Activated CD4-positive, alpha-beta memory T cell treated with anti-CD3 and anti-CD28 coated beads for 36 hours (primary cell): ENCODE data around the gene JUNB. TPM values are rescaled to one million over a fixed set of nuclear protein-coding genes. Genes with fewer than 3 reads are reported as not detected.
A peak's percentile ranks its signal among the peaks of the same experiment; 100 is the strongest.
"Not testable (repeated sequence)": the region's sequence is repeated elsewhere in the genome, so short reads cannot be mapped to it uniquely, and the experiment has no call there.

ENCODE experiments used
- CTCF ChIA-PET: fragments of 350-600 bp; sonication (Branson Sonifier 250); formaldehyde crosslinking; loops from one replicate; lab custom pipeline; 2021; ENCODE audit warnings: antibody characterized with exemption, inconsistent platforms; lab: Charles Lee
- POLR2A ChIA-PET: fragments of 350-600 bp; sonication (Branson Sonifier 250); formaldehyde crosslinking; loops from one replicate; lab custom pipeline; 2021; ENCODE audit warnings: antibody characterized with exemption; lab: Charles Lee
- DNase-seq: peaks from one replicate; pipeline ENCODE4 v3.0.0-alpha.2; 2020
- H3K27ac Mint-ChIP-seq: one replicate; pipeline ENCODE4 v1.8.0; 2021; ENCODE audit warnings: mixed read lengths
- H3K27me3 Mint-ChIP-seq: one replicate; pipeline ENCODE4 v1.8.0; 2021; ENCODE audit warnings: mixed read lengths
- H3K36me3 Mint-ChIP-seq: one replicate; pipeline ENCODE4 v1.8.0; 2021; ENCODE audit warnings: mixed read lengths
- H3K4me1 Mint-ChIP-seq: one replicate; pipeline ENCODE4 v1.8.0; 2021; ENCODE audit warnings: low read depth, mixed read lengths
- H3K4me3 Mint-ChIP-seq: one replicate; pipeline ENCODE4 v1.8.0; 2021; ENCODE audit warnings: mild to moderate bottlenecking, mixed read lengths
- H3K9me3 Mint-ChIP-seq: one replicate; pipeline ENCODE4 v1.8.0; 2021; ENCODE audit warnings: mixed read lengths
- intact Hi-C: fragments of 100-400 bp; cut with micrococcal nuclease; formaldehyde crosslinking; loops from one replicate; pipeline ENCODE4 v1.15.1; 2023
- total RNA-seq, 2 experiments: library from RNA; stranded (reverse); gene quantifications; one replicate each; pipeline ENCODE4 v1.2.3, GENCODE V29; 2021

The JUNB gene
- total RNA-seq, 2 experiments from 2014 or later = 409 to 411 TPM

DNA sequence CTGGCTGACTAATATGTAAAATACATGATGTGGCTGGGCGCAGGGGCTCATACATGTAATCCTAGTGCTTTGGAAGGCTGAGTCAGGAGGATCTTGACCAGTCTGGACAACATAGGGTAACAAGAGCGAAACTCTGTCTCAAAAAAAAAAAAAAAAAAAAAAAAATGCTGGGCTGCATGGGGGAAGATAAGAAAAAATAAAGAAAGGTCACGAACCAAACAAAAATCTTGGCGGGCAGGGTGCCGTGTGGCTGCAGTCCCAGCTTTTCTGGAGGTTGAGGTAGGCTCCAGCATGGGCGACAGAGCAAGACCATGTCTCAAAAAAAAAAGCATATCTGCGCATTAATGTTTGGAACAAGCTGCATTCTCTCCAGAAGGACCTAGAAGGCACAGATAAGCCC is 23.8 kb downstream of the JUNB start:
- no peak for DNase-seq
- POLR2A ChIA-PET = no interaction called here
- CTCF ChIA-PET = interaction anchor here (0.6 to 1.1 kb wide), 4 partner anchors 24 to 118 kb away, joined by 3 to 6 read pairs (median 4); no protein-coding TSS in a partner anchor
- H3K36me3 Mint-ChIP-seq = peaks cover 14% of the 10 kb centered on the region
- no peak overlapping the region for H3K4me3 Mint-ChIP-seq
- no peaks in the 10 kb centered on the region for H3K4me1 Mint-ChIP-seq
- H3K27me3 Mint-ChIP-seq = no peaks in the 10 kb centered on the region
- no peak overlapping the region for H3K27ac Mint-ChIP-seq
- intact Hi-C loops = no loop called here
- H3K9me3 Mint-ChIP-seq = no peaks in the 10 kb centered on the region

DNA sequence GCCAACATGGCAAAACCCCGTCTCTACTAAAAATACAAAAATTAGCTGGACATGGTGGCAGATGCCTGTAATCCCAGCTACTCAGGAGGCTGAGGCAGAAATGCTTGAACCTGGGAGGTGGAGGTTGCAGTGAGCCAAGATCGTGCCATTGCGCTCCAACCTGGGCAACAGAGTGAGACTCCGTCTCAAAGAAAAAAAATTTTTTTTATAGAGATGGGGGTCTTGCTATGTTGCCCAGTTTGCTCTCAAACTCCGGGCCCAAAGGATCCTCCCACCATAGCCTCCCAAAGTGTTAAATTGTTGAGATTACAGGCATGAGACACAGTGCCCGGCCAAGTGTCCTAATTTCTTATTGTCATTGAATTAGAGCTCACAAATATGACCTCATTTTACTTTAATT is 25.9 kb downstream of the JUNB start:
- H3K4me1 Mint-ChIP-seq, DNase-seq, H3K4me3 Mint-ChIP-seq, H3K9me3 Mint-ChIP-seq, intact Hi-C loops, H3K27me3 Mint-ChIP-seq, POLR2A ChIA-PET, H3K27ac Mint-ChIP-seq: not testable (repeated sequence)
- CTCF ChIA-PET = interaction anchor here (3.1 kb wide), 1 partner anchor 30 kb away, joined by 14 read pairs; no protein-coding TSS in a partner anchor
- peaks cover 16% of the 10 kb centered on the region for H3K36me3 Mint-ChIP-seq

DNA sequence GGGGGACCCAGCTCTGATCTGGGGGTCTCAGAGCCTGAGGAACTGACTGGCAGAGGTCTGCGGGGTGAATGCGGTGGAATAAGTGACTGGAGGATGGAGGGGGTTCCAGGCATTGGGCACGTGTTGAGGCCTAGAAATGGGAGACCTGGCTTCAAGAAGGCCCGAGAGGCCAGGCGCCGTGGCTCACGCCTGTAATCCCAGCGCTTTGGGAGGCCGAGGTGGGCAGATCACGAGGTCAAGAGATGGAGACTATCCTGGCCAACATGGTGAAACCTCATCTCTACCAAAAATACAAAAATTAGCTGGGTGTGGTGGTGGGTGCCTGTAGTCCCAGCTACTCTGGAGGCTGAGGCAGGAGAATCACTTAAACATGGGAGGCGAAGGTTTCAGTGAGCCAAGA is 26.5 kb downstream of the JUNB start:
- H3K36me3 Mint-ChIP-seq = peaks cover 15% of the 10 kb centered on the region
- CTCF ChIA-PET = interaction anchor here (3.1 kb wide), 1 partner anchor 30 kb away, joined by 14 read pairs; no protein-coding TSS in a partner anchor
- H3K27me3 Mint-ChIP-seq, H3K9me3 Mint-ChIP-seq, H3K4me3 Mint-ChIP-seq, H3K27ac Mint-ChIP-seq, DNase-seq, POLR2A ChIA-PET, H3K4me1 Mint-ChIP-seq, intact Hi-C loops: not testable (repeated sequence)

DNA sequence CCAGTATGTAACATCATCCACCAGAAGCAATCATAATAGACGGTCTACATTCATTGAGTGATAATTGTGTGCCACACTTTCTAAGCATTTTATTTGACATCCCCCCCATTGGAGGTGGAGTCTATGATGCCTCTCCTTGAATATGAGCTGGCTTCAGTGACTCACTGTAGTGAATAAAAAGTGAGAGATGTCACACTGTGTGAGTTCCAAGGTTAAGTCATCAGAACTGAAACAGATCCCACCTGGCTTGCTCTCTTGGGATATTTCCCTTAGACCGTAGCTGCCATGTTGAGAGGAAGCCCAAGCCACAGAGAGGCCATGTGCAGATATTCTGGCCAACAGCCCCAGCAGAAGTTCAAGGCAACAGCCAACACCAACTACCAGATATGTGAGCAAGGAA is 30.5 kb downstream of the JUNB start:
- POLR2A ChIA-PET = no interaction called here
- Mint-ChIP-seq H3K36me3 (peaks cover 3% of the 10 kb centered on the region), H3K27me3 (peaks cover 20% of the 10 kb centered on the region), H3K4me1 (peaks cover 9% of the 10 kb centered on the region), H3K27ac (no peak overlapping the region), H3K9me3 (peaks cover 6% of the 10 kb centered on the region), H3K4me3 (no peak overlapping the region)
- intact Hi-C loops = no loop called here
- DNase-seq = no peak
- CTCF ChIA-PET = interaction anchor here (1.1 to 2.0 kb wide), 3 partner anchors 9 to 62 kb away, joined by 3 to 9 read pairs (median 7); no protein-coding TSS in a partner anchor

DNA sequence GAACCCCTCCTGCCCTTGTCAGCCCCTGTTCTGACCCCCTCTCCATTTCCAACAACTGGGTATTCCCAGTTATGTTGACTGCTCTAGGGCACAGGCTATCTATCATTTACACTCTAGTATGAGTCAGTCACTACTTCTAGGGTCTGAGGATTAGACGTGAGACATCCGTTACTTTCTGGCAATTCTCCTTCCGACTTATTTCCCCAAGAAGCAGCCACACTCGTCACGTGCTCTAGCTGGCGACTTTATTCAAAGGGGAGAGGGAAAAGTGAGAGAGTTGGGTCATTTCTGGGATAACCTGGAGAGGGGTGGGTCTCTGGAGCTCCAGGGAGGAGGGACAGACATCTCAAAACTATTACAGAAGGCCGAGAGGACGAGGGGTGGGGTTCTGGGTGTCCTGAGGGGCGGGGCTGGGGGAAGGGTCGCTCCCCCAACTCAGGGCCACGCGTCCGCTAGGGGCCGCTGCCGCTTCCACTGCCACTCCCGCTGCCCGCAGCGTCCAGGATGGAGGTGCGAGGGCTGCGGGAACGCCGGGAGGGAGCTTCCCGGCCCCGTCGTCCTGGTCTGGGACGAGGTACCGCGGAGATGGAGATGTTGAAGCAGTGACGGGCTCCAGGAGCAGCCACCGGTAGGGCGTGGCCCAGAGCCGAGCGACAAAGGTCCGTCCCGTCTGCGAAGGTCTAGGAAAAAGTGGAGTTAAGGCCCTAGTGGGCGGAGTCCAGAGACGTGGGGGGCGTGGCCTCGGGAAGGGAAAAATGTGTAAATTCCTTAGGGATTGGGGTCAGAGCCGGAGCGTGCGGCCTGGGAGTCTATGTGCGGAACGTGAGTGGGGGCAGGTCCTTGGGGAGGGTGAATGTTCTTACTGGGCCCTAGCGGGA is 34.2 kb downstream of the JUNB start:
- POLR2A ChIA-PET = no interaction called here
- intact Hi-C loops = no loop called here
- peaks cover 3% of the 10 kb centered on the region for H3K36me3 Mint-ChIP-seq
- H3K4me3 Mint-ChIP-seq = no peak overlapping the region
- DNase-seq = peak; percentile 47
- H3K27ac Mint-ChIP-seq = no peak overlapping the region
- H3K9me3 Mint-ChIP-seq = peaks cover 6% of the 10 kb centered on the region
- CTCF ChIA-PET = interaction anchor here (0.7 to 2.0 kb wide), 12 partner anchors 9 to 107 kb away, joined by 3 to 14 read pairs (median 4); partner anchors contain the start of genes RNASEH2A and THSD8
- peaks cover 43% of the 10 kb centered on the region for H3K27me3 Mint-ChIP-seq
- H3K4me1 Mint-ChIP-seq = peaks cover 9% of the 10 kb centered on the region

DNA sequence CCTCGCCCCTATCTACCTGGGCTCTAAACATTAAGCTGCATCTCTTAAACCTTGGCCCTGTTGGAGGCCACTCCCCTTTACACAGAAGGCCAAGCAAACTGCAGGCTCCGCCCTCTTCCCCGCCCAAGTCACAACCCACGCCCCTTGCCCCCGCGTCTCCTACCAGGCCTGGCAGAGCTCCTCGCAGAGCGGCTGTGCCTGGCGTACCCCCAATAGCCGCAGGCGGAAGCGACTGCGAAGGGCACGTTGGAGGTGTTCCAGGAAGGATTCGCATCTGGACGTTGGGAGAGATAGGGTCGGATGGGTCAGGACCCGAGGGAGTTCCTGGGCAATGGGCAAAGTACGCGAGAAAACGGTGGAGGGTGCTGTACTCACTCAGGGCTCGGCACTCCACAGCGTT is 37.2 kb downstream of the JUNB start:
- CTCF ChIA-PET = interaction anchor here (1.3 to 2.0 kb wide), 2 partner anchors 9 to 71 kb away, joined by 4 to 7 read pairs; no protein-coding TSS in a partner anchor
- DNase-seq = peak; percentile 55
- POLR2A ChIA-PET = no interaction called here
- Mint-ChIP-seq H3K36me3 (no peaks in the 10 kb centered on the region), H3K4me3 (no peak overlapping the region), H3K9me3 (no peaks in the 10 kb centered on the region), H3K27me3 (peaks cover 64% of the 10 kb centered on the region), H3K27ac (no peak overlapping the region), H3K4me1 (peaks cover 16% of the 10 kb centered on the region)
- intact Hi-C loops = no loop called here

DNA sequence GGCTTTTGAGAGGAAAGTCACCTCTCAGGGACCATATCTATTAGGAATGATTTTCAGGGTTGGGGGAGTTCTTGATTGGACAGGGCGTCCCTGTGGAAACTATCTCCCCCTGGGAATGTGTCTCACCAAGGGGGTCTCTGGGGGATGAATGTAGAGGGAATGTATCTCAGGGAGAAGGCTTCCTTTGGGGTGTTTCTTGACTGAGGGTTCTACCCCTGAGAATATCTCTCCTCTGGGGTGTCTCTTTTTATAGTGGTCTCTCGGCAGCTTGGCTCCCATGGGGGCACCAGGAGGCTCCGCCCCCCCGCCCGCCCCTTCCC is 42.1 kb downstream of the JUNB start:
- POLR2A ChIA-PET = interaction anchor here (1.0 kb wide), 1 partner anchor 40 kb away, joined by 5 read pairs; no protein-coding TSS in a partner anchor
- Mint-ChIP-seq H3K4me3 (peak overlapping the region; percentile 1), H3K27me3 (peaks cover 73% of the 10 kb centered on the region), H3K9me3 (no peaks in the 10 kb centered on the region), H3K27ac (no peak overlapping the region), H3K36me3 (no peaks in the 10 kb centered on the region), H3K4me1 (peaks cover 18% of the 10 kb centered on the region)
- intact Hi-C loops = no loop called here
- no peak for DNase-seq
- CTCF ChIA-PET = no interaction called here

DNA sequence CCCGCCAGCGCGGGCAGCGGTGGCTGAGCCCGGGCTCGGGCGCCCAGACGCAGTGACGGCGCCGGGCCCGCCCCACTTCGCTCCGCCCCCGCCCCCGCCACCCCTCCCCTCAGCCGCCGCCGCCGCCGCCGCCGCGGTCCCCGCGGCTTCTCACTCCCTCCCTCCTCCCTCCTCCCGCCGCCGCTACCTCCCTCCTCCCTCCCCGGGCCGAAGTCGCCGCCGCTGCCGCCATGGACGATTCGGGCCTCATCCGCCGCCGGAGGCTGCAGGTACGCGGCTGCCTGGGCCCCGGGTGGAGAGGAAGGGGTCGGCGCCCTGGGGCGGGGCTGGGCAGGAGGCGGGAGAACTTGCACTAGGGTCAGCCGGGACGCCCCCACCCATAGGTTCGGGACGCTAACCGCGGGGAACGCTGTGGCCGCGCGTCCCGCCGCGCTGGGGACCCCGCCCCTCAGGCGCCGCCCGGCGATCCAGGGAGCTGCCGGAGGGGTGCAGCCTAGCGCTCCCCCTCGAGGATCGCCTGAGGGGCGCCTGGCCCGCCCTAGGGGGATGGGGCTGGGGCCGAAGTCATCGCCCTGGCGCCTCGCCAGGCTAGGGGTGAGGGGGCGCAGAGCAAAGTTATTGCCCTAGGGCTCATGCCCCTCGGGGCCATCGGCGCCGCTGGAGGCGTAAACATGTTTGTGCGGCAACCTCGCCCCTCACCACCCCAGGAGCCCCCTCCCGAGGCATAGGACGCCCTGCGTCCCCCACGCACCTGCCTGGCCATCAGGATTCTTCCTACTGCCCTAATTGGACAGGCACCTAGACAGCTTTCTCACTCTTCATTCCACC is 42.7 kb downstream of the JUNB start:
- ChIA-PET CTCF (interaction anchor here (1.0 to 1.5 kb wide), 3 partner anchors 10 to 72 kb away, joined by 3 to 6 read pairs (median 3); no protein-coding TSS in a partner anchor), POLR2A (interaction anchor here (1.0 kb wide), 1 partner anchor 39 kb away, joined by 5 read pairs; no protein-coding TSS in a partner anchor)
- peaks cover 68% of the 10 kb centered on the region for H3K27me3 Mint-ChIP-seq
- peak; percentile 53 for DNase-seq
- H3K9me3 Mint-ChIP-seq = no peaks in the 10 kb centered on the region
- no peak overlapping the region for H3K27ac Mint-ChIP-seq
- intact Hi-C loops = no loop called here
- no peaks in the 10 kb centered on the region for H3K36me3 Mint-ChIP-seq
- H3K4me3 Mint-ChIP-seq = peak overlapping the region; percentile 42
- peaks cover 19% of the 10 kb centered on the region for H3K4me1 Mint-ChIP-seq

DNA sequence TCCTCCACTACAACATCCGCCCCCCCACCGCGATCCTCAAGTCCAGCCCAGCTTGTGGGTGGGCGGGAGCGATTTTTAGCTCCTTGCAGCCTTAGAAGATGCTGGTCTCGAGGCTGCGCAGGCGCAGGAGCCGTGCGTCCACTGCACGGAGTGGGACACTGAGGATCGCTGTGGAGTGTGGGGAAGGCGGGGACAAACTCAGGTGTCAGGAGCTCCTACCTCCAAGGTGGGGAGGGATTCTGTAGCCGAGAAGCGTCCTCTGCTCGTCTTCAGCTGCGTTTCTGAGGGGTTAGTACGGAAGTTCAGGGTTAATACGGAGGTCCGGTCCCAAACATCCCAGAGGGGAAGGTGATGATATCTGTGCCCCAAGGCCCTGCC is 43.3 kb downstream of the JUNB start, which contains the start of gene RTBDN:
Gene RTBDN (minus strand): TSS at position 14 of the 378 bp plus-strand sequence. CDS start 4,600 bp downstream, outside the sequence.
- CTCF ChIA-PET = interaction anchor here (0.9 to 1.5 kb wide), 4 partner anchors 10 to 72 kb away, joined by 3 to 6 read pairs (median 4); partner anchors contain the start of gene RNASEH2A
- Mint-ChIP-seq H3K4me1 (peaks cover 25% of the 10 kb centered on the region), H3K27ac (no peak within 1 kb of the TSS), H3K4me3 (peak within 1 kb of the TSS; percentile 42), H3K9me3 (no peaks in the 10 kb centered on the region), H3K27me3 (peaks cover 71% of the 10 kb centered on the region), H3K36me3 (no peaks in the 10 kb centered on the region)
- no peak for DNase-seq
- intact Hi-C loops = no loop called here
- POLR2A ChIA-PET = interaction anchor here (1.0 kb wide), 1 partner anchor 39 kb away, joined by 5 read pairs; no protein-coding TSS in a partner anchor

DNA sequence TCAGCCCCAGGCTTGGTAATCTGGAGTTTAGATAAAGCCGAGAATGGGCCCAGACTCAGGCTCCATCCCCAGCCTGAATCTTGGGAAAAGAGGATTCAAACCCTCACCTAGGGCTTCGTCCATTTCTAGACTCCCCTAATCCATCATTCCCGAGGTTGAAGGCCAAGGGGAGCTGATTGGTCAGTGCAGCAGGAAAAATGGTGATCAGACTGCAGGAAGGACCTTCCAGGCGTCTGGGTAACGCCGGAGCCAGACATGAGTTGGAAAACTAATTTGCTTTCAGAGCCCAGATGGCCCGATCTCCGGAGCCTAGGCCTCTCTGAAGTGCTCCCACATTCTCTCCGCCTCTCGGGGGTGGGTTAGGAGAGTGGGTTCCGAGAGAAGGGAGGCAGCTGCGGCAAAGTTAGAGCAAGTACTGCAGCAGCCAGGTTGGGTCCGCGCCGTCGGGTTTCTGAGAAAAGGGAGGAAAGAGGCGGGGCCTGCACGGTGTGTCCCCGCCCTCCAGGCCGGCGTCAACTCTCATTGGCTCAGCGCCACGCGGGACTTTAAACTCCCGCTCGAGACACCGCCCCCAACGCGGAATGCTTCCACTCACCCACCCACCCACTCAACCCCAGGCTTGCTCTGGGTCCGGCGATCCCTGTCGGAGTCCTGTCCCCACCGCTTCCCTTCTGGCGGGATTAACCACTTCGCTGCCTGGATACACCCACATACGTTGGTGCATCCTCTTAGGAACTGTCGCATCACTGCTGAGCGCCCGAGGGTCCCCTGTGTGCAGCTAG is 43.9 kb downstream of the JUNB start:
- Mint-ChIP-seq H3K27ac (no peak overlapping the region), H3K36me3 (no peaks in the 10 kb centered on the region), H3K4me1 (peaks cover 27% of the 10 kb centered on the region), H3K4me3 (no peak overlapping the region), H3K9me3 (no peaks in the 10 kb centered on the region), H3K27me3 (peaks cover 70% of the 10 kb centered on the region)
- DNase-seq = peak; percentile 36
- POLR2A ChIA-PET = no interaction called here
- CTCF ChIA-PET = interaction anchor here (0.5 to 1.5 kb wide), 6 partner anchors 11 to 73 kb away, joined by 3 to 6 read pairs (median 4); partner anchors contain the start of gene RNASEH2A
- intact Hi-C loops = loop anchor here (5.0 kb wide), 2 partner anchors 33 to 58 kb away; partner anchors contain the start of genes HOOK2, PRDX2 and THSD8

DNA sequence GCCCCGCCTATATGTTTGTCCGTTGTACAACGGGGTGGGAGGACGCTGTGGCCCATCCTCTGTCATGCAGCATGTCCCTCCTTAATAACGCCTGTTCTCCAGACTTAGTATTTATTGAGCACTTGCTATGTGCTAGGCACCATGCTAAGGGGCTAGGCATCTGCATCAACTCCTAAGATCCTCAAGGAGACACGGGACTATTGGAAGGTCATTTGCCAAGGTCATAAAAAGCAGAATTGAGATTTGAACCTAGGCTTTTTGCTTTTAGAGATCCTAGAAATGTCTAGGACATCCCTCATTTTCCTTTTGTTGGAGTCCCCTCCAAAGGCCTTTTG is 45.2 kb downstream of the JUNB start:
- intact Hi-C loops = loop anchor here (5.0 kb wide), 2 partner anchors 34 to 59 kb away; partner anchors contain the start of genes HOOK2, PRDX2 and THSD8
- H3K4me3 Mint-ChIP-seq = no peak overlapping the region
- H3K27me3 Mint-ChIP-seq = peaks cover 72% of the 10 kb centered on the region

More for the DNA sequence above, 45.2 kb downstream of the JUNB start:
- POLR2A ChIA-PET = no interaction called here
- no peak overlapping the region for H3K27ac Mint-ChIP-seq
- CTCF ChIA-PET = interaction anchor here (0.9 to 2.2 kb wide), 4 partner anchors 11 to 74 kb away, joined by 3 to 17 read pairs (median 8); no protein-coding TSS in a partner anchor
- H3K9me3 Mint-ChIP-seq = no peaks in the 10 kb centered on the region
- peaks cover 40% of the 10 kb centered on the region for H3K4me1 Mint-ChIP-seq
- no peaks in the 10 kb centered on the region for H3K36me3 Mint-ChIP-seq
- no peak for DNase-seq
